A673 (cell line): ENCODE data around the gene SDK1. TPM values are rescaled to one million over a fixed set of nuclear protein-coding genes. Genes with fewer than 3 reads are reported as not detected.

ENCODE experiments used
- BruUV-seq: library from RNA; stranded (reverse); fragments of 400-500 nt; replicated peaks from 2 replicates; lab custom pipeline; 2021; lab: Mats Ljungman, UMichigan
- CTCF ChIA-PET: fragments of 300-600 bp; sonication (Branson Sonifier 250); formaldehyde crosslinking; loops from one replicate; lab custom pipeline; 2022; ENCODE audit warnings: antibody characterized with exemption; lab: Charles Lee
- POLR2A ChIA-PET: fragments of 300-600 bp; sonication (Branson Sonifier 250); formaldehyde crosslinking; loops from one replicate; lab custom pipeline; 2022; ENCODE audit warnings: antibody characterized with exemption; ENCODE audit not compliant: low non-redundant PET; lab: Charles Lee
- DNase-seq: peaks from one replicate; pipeline ENCODE4 v3.0.0-alpha.2; 2015; ENCODE audit warnings: low spot score
- H3K27ac ChIP-seq: fragments of 200-600 bp; sonication (generic); 2 replicates; pipeline ENCODE4 v1.5.1; 2016; ENCODE audit warnings: mixed run types, low read depth, mild to moderate bottlenecking, mixed read lengths, antibody characterized with exemption, low read length; ENCODE audit not compliant: poor library complexity, severe bottlenecking
- H3K27me3 ChIP-seq: fragments of 200-600 bp; sonication (generic); replicated peaks from 2 replicates; pipeline ENCODE4 v1.6.1; 2017; ENCODE audit warnings: mixed run types, low read depth, mild to moderate bottlenecking, mixed read lengths, antibody characterized with exemption, low read length; ENCODE audit not compliant: insufficient read depth, poor library complexity
- H3K36me3 ChIP-seq: fragments of 200-600 bp; sonication (generic); 2 replicates; pipeline ENCODE4 v1.6.1; 2016; ENCODE audit warnings: mixed run types, mild to moderate bottlenecking, mixed read lengths, antibody characterized with exemption, low read length; ENCODE audit not compliant: insufficient read depth, poor library complexity, severe bottlenecking
- H3K4me1 ChIP-seq: fragments of 200-600 bp; sonication (generic); 2 replicates; pipeline ENCODE4 v1.6.1; 2017; ENCODE audit warnings: mixed run types, mild to moderate bottlenecking, mixed read lengths, antibody characterized with exemption, low read length; ENCODE audit not compliant: insufficient read depth, poor library complexity, severe bottlenecking
- H3K4me3 ChIP-seq: fragments of 200-600 bp; sonication (generic); 2 replicates; pipeline ENCODE4 v1.5.1; 2016; ENCODE audit warnings: low read depth, mixed run types, mild to moderate bottlenecking, mixed read lengths, low read length; ENCODE audit not compliant: poor library complexity, severe bottlenecking
- H3K9me3 ChIP-seq: fragments of 200-600 bp; sonication (generic); 2 replicates; pipeline ENCODE4 v1.6.1; 2016; ENCODE audit warnings: mixed run types, low read depth, mild to moderate bottlenecking, mixed read lengths, antibody characterized with exemption, low read length; ENCODE audit not compliant: poor library complexity, severe bottlenecking
- EZH2 ChIP-seq: fragments of 200-600 bp; sonication (generic); IDR thresholded peaks from 2 replicates; pipeline ENCODE4 v1.6.1; 2017; ENCODE audit warnings: borderline replicate concordance, low read depth, mild to moderate bottlenecking, mixed read lengths, antibody characterized with exemption, low read length; ENCODE audit not compliant: poor library complexity, severe bottlenecking
- intact Hi-C: fragments of 100-400 bp; cut with micrococcal nuclease; formaldehyde crosslinking; loops from one replicate; pipeline ENCODE4 v1.10.0; 2022; ENCODE audit not compliant: unreplicated experiment
- total RNA-seq: library from RNA; stranded (reverse); gene quantifications from 2 replicates; pipeline ENCODE4 v1.2.3, GENCODE V29; 2021
- TF ChIP-seq, protein P1 (sequence below): fragments of 300-800, 200-600 bp; sonication (generic); conservative IDR thresholded peaks from 2 replicates; pipeline ENCODE4 v1.5.1; 2017; ENCODE audit warnings: low read depth, mild to moderate bottlenecking, antibody characterized with exemption, low read length, moderate library complexity, mixed read lengths

SDK1 gene
- total RNA-seq, 1 experiment from 2014 or later: 14.7 TPM

DNA sequence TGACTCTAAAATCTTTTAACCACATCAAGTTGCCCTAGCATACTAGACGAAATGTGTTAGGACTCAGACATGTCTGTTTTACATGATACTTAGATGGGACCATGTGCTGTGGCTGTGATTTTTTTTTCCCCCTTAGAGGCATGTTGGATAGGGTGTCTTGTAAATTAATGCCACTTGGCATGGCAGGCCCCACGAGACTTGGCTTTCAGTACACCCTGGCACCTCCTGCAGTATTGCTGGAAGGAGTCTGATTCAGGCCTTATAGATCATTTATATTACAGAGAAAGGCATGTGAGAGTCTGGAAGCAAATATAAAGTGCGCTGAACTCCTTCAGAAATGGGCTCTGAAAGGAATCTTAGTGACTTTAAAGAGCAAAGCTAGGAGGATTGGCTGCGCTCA, 494.1 kb downstream of the SDK1 start:
- CTCF ChIA-PET: no interaction called here
- Histone ChIP-seq H3K27me3 (no peaks in the 10 kb centered on the region), H3K4me1 (no peaks in the 10 kb centered on the region), H3K27ac (no peak overlapping the region), H3K36me3 (no peaks in the 10 kb centered on the region), H3K4me3 (no peak overlapping the region), H3K9me3 (no peaks in the 10 kb centered on the region)
- intact Hi-C loops: no loop called here
- POLR2A ChIA-PET: no interaction called here
- BruUV-seq: no TSS peak
- DNase-seq: no peak
- TF ChIP-seq EZH2: no peak
- TF ChIP-seq, protein P1, sequence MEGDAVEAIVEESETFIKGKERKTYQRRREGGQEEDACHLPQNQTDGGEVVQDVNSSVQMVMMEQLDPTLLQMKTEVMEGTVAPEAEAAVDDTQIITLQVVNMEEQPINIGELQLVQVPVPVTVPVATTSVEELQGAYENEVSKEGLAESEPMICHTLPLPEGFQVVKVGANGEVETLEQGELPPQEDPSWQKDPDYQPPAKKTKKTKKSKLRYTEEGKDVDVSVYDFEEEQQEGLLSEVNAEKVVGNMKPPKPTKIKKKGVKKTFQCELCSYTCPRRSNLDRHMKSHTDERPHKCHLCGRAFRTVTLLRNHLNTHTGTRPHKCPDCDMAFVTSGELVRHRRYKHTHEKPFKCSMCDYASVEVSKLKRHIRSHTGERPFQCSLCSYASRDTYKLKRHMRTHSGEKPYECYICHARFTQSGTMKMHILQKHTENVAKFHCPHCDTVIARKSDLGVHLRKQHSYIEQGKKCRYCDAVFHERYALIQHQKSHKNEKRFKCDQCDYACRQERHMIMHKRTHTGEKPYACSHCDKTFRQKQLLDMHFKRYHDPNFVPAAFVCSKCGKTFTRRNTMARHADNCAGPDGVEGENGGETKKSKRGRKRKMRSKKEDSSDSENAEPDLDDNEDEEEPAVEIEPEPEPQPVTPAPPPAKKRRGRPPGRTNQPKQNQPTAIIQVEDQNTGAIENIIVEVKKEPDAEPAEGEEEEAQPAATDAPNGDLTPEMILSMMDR: no peak

DNA sequence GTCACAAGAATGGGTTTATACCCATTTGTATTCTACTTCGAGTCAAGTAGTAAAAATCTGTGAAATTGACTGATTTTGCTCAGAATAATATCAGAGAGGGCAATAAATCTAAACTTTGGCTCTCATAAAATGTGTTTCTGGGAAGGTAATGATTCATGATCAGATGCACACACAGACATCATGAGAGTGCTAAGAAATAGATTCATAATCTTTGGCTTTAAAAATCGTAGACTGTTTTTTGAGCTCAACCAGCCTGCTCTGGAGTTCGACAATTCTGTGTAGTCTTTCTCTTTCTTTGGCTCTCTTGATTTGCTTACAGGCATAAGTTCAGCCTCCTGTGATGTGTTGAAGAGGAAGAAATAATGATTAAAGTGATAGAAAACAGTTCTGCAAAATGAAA, 494.7 kb downstream of the SDK1 start:
- Histone ChIP-seq H3K4me1 (no peaks in the 10 kb centered on the region), H3K27me3 (no peaks in the 10 kb centered on the region), H3K9me3 (no peaks in the 10 kb centered on the region), H3K4me3 (no peak overlapping the region), H3K36me3 (no peaks in the 10 kb centered on the region), H3K27ac (no peak overlapping the region)
- TF ChIP-seq, protein P1: no peak
- no peak for TF ChIP-seq EZH2
- intact Hi-C loops: no loop called here
- no TSS peak for BruUV-seq
- POLR2A ChIA-PET: no interaction called here
- DNase-seq: no peak
- CTCF ChIA-PET: no interaction called here

DNA sequence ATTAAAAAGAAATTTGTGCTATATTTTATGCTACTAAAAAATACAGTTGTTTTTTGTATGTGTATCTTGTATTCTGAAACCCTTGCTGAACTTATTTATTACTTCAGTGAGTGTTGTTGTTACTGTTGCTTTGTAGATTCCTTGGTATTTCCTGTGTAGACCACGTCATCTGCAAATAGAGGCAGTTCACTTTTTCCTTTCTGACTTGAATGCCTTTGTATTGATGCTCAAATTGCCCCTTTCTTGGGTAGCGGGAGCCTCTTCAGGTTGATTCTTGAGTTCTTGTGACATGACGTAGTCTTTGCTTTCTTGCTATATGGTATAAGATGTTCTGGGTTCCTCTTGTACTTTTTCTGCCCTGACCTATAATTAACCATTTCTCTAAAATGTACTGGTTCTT, 504.1 kb downstream of the SDK1 start:
- no TSS peak for BruUV-seq
- intact Hi-C loops: no loop called here
- Histone ChIP-seq H3K27ac (no peak overlapping the region), H3K9me3 (no peaks in the 10 kb centered on the region), H3K36me3 (no peaks in the 10 kb centered on the region), H3K4me3 (no peak overlapping the region), H3K4me1 (no peaks in the 10 kb centered on the region), H3K27me3 (no peaks in the 10 kb centered on the region)
- TF ChIP-seq, protein P1: no peak
- no peak for TF ChIP-seq EZH2
- DNase-seq: peak; percentile 2
- ChIA-PET CTCF (no interaction called here), POLR2A (no interaction called here)
